ENCODE measurements around the gene SLC66A3.
"Not testable (repeated sequence)": the region's sequence is repeated elsewhere in the genome, so short reads cannot be mapped to it uniquely, and the experiment has no call there.

The SLC66A3 gene

DNA sequence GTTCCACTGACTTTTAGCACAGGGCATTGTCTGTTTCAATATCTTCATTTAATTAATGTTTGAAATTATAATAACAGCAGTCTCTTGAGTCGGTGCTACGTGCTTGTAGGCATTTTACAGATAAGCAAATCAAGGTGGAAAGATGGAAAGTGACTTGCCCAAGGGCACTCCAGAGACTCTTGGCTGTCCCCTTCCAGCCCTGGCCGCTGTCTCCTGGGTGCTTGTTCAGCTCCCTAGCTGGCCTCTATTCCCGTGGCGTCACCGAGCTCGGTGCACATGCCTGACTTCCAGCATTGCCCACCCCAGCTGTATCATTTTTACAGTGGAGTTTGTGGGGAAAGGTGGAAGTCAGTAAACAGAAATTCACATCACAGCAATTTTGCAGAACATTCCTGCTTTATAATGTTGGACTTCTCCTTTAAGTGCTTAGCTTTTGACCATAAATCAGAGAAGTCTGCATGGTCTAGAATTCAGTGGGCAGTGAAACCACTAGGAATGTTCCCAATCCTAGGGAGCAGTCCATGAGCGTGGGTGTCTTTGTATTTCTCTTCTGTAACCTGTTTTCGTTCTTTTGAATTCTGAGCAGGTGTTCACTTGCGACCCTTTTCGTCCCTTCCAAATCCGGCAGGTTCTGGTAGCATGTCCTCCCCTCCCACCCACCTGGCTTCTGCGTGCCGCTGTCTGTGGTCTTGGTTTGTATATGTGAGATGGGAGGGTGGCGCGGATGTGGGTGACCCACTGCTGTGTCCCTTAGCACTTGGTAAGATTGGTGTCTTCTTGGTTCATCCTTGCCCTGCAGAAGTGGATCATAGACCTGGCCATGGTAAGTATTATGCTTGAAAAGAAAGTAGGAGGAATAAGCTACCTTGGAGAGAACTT is 8.4 kb downstream of the SLC66A3 start:
- no peaks in the 10 kb centered on the region for H3K9me2 ChIP-seq (replicated peaks; ENCODE audit: low read depth, low read length)
- no peak overlapping the region for H3K4me3 ChIP-seq (ENCODE audit: low read length, poor library complexity, severe bottlenecking)
- no peak overlapping the region for H2AFZ ChIP-seq (ENCODE audit: low read length)
- no peaks in the 10 kb centered on the region for H3K36me3 ChIP-seq (ENCODE audit: insufficient read depth, low read length)
- no peaks in the 10 kb centered on the region for H3K4me1 ChIP-seq (ENCODE audit: insufficient read depth, low read length, poor library complexity, severe bottlenecking)
- no peaks in the 10 kb centered on the region for H4K20me1 ChIP-seq (ENCODE audit: insufficient read depth, low read length, poor library complexity, severe bottlenecking)
- H3K9ac ChIP-seq (ENCODE audit: low read depth, low read length, poor library complexity, severe bottlenecking), result no peak overlapping the region
- no peak for TF ChIP-seq CTCF (conservative IDR thresholded peaks at IDR 0.05; ENCODE audit: low read length)
- no peak for TF ChIP-seq EZH2phosphoT487 (IDR thresholded peaks at IDR 0.05; ENCODE audit: borderline replicate concordance)
- H3K4me2 ChIP-seq (ENCODE audit: low read depth, low read length, poor library complexity, severe bottlenecking), result no peak overlapping the region
- no peaks in the 10 kb centered on the region for H3K9me3 ChIP-seq (ENCODE audit: insufficient read depth, low read depth, low read length)
- no peaks in the 10 kb centered on the region for H3K79me2 ChIP-seq (ENCODE audit: insufficient read depth, low read length)
- no peaks in the 10 kb centered on the region for H3K27me3 ChIP-seq (ENCODE audit: insufficient read depth, low read length, poor library complexity, severe bottlenecking)
- no peaks in the 10 kb centered on the region for H3F3A ChIP-seq (ENCODE audit: low read depth)

DNA sequence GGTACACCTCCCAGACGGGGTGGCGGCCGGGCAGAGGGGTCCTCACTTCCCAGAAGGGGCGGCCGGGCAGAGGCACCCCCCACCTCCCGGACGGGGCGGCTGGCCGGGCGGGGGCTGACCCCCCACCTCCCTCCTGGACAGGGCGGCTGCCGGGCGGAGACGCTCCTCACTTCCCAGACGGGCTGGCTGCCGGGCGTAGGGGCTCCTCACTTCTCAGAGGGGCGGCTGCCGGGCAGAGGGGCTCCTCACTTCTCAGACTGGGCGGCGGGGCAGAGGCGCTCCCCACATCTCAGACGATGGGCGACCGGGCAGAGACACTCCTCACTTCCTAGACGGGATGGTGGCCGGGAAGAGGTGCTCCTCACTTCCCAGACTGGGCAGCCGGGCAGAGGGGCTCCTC is 9.8 kb downstream of the SLC66A3 start:
- H3K4me2 ChIP-seq (ENCODE audit: low read depth, low read length, poor library complexity, severe bottlenecking); H3K4me3 ChIP-seq (ENCODE audit: low read length, poor library complexity, severe bottlenecking); H3K79me2 ChIP-seq (ENCODE audit: insufficient read depth, low read length); H3K9me3 ChIP-seq (ENCODE audit: insufficient read depth, low read depth, low read length); H3K36me3 ChIP-seq (ENCODE audit: insufficient read depth, low read length); H3K9ac ChIP-seq (ENCODE audit: low read depth, low read length, poor library complexity, severe bottlenecking); H4K20me1 ChIP-seq (ENCODE audit: insufficient read depth, low read length, poor library complexity, severe bottlenecking); H3F3A ChIP-seq (ENCODE audit: low read depth); H3K9me2 ChIP-seq (replicated peaks; ENCODE audit: low read depth, low read length); H3K4me1 ChIP-seq (ENCODE audit: insufficient read depth, low read length, poor library complexity, severe bottlenecking); H2AFZ ChIP-seq (ENCODE audit: low read length); H3K27me3 ChIP-seq (ENCODE audit: insufficient read depth, low read length, poor library complexity, severe bottlenecking): not testable (repeated sequence)

DNA sequence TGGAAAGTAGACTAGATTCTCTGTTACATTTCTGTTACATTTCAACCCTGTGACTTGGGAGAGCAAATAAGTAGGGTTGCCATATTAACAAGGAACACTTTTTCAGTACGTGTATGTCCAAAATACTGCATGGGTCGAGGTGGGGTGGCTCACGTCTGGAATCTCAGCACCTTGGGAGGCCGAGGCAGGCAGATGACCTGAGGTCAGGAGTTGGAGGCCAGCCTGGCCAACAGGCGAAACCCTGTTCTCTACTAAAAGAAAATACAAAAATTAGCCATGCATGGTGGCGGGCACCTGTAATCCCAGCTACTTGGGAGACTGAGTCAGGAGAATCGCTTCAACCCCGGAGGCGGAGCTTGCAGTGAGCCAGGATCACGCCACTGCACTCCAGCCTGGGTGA is 11.2 kb downstream of the SLC66A3 start:
- H3K9me2 ChIP-seq (replicated peaks; ENCODE audit: low read depth, low read length), result no peaks in the 10 kb centered on the region
- H3F3A ChIP-seq (ENCODE audit: low read depth), result no peaks in the 10 kb centered on the region
- H3K4me1 ChIP-seq (ENCODE audit: insufficient read depth, low read length, poor library complexity, severe bottlenecking), result no peaks in the 10 kb centered on the region
- TF ChIP-seq EZH2phosphoT487 (IDR thresholded peaks at IDR 0.05; ENCODE audit: borderline replicate concordance) (no peak), CTCF (conservative IDR thresholded peaks at IDR 0.05; ENCODE audit: low read length) (no peak)
- H2AFZ ChIP-seq (ENCODE audit: low read length), result no peak overlapping the region
- no peaks in the 10 kb centered on the region for H3K36me3 ChIP-seq (ENCODE audit: insufficient read depth, low read length)
- H4K20me1 ChIP-seq (ENCODE audit: insufficient read depth, low read length, poor library complexity, severe bottlenecking), result no peaks in the 10 kb centered on the region
- H3K9ac ChIP-seq (ENCODE audit: low read depth, low read length, poor library complexity, severe bottlenecking), result no peak overlapping the region
- no peak overlapping the region for H3K4me2 ChIP-seq (ENCODE audit: low read depth, low read length, poor library complexity, severe bottlenecking)
- H3K79me2 ChIP-seq (ENCODE audit: insufficient read depth, low read length), result no peaks in the 10 kb centered on the region
- no peaks in the 10 kb centered on the region for H3K9me3 ChIP-seq (ENCODE audit: insufficient read depth, low read depth, low read length)
- H3K27me3 ChIP-seq (ENCODE audit: insufficient read depth, low read length, poor library complexity, severe bottlenecking), result no peaks in the 10 kb centered on the region
- H3K4me3 ChIP-seq (ENCODE audit: low read length, poor library complexity, severe bottlenecking), result no peak overlapping the region

DNA sequence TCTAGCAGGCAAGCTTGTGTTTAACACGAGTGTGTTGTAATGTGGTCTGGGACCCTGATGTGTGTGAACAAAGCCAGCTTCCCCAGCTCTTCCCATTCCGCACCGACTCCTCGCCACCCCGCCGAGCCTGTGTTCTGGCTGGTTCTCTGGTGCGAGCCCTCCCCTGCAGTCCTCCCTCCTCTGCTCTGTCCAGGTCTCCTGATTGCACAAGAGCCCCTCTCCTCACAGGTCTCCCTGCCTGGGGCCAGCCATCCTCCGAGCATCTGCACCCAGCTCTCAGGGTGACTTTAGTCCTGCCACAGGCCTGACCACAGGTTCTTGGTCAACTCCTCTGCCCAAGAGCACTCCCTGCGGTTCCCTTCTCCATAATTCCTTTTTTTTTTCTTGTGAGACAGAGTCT is 13.2 kb downstream of the SLC66A3 start:
- Histone ChIP-seq H4K20me1 (ENCODE audit: insufficient read depth, low read length, poor library complexity, severe bottlenecking) (no peaks in the 10 kb centered on the region), H3K9me3 (ENCODE audit: insufficient read depth, low read depth, low read length) (no peaks in the 10 kb centered on the region), H3K79me2 (ENCODE audit: insufficient read depth, low read length) (no peaks in the 10 kb centered on the region), H2AFZ (ENCODE audit: low read length) (no peak overlapping the region), H3K27me3 (ENCODE audit: insufficient read depth, low read length, poor library complexity, severe bottlenecking) (no peaks in the 10 kb centered on the region), H3K9ac (ENCODE audit: low read depth, low read length, poor library complexity, severe bottlenecking) (no peak overlapping the region), H3K9me2 (replicated peaks; ENCODE audit: low read depth, low read length) (no peaks in the 10 kb centered on the region), H3F3A (ENCODE audit: low read depth) (no peaks in the 10 kb centered on the region), H3K4me2 (ENCODE audit: low read depth, low read length, poor library complexity, severe bottlenecking) (no peak overlapping the region), H3K4me3 (ENCODE audit: low read length, poor library complexity, severe bottlenecking) (no peak overlapping the region), H3K36me3 (ENCODE audit: insufficient read depth, low read length) (no peaks in the 10 kb centered on the region), H3K4me1 (ENCODE audit: insufficient read depth, low read length, poor library complexity, severe bottlenecking) (no peaks in the 10 kb centered on the region)
- TF ChIP-seq CTCF (conservative IDR thresholded peaks at IDR 0.05; ENCODE audit: low read length), result no peak
- TF ChIP-seq EZH2phosphoT487 (IDR thresholded peaks at IDR 0.05; ENCODE audit: borderline replicate concordance), result no peak
